ENCODE results near the gene UROD. TPM values are rescaled to one million over a fixed set of nuclear protein-coding genes. Genes with fewer than 3 reads are reported as not detected.
"Not testable (repeated sequence)": the region's sequence is repeated elsewhere in the genome, so short reads cannot be mapped to it uniquely, and the experiment has no call there.

UROD gene
- total RNA-seq (2012; rRNA removed): 130 and 155 TPM in 2 replicates

DNA sequence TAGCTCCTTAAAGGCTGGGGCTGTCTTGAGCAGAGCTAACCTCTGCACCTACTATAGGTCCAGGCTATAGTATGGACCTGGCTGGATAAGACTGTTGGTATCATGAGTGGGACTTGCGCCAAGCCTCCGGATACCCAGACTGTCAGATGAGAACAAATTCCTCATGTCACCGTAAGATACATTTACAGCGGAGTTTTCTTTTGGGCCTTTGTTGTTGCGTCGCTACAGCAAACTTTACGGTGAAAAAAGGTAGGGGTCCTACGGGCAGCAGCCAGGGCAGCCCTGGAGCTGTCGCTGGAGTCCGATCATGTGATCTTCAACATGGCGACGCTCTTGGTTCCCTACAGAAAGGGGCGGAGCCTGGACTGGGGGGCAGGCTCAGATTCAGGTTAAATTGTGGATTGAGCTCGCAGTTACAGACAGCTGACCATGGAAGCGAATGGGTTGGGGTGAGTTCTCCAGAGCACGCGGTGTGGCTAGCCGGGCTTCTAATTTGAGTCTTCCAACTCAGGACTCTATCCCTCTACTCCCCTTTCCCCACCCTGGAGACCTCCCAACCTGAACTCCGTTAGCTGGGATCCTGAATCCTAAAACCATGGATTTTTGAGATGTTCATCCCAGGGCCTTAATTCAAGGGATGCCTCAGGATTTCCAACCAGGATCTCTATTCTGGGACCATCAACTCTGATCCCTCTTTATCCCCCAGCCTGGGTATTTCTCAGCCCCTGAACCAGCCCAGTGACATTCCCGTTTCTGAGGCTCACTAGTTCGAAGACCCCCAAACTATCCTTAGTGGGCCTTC, at the start of gene UROD:
Gene UROD (plus strand): TSS at position 418 of the 802 bp plus-strand sequence. CDS start 12 bp downstream, at position 430.
- Histone ChIP-seq H3K4me1 (ENCODE audit: control insufficient read depth, insufficient read depth, low read length) (peaks cover 25% of the 10 kb centered on the region), H3K4me2 (ENCODE audit: low read length) (peak within 1 kb of the TSS; percentile 84), H3K9me3 (replicated peaks; ENCODE audit: low read length) (no peaks in the 10 kb centered on the region), H3K36me3 (ENCODE audit: insufficient read depth, low read length) (peaks cover 45% of the 10 kb centered on the region), H3K4me3 (ENCODE audit: low read length) (peak within 1 kb of the TSS; percentile 93), H3K27me3 (ENCODE audit: control insufficient read depth, insufficient read depth, low read length) (no peaks in the 10 kb centered on the region), H3K9ac (ENCODE audit: low read depth, low read length) (peak within 1 kb of the TSS; percentile 87)

DNA sequence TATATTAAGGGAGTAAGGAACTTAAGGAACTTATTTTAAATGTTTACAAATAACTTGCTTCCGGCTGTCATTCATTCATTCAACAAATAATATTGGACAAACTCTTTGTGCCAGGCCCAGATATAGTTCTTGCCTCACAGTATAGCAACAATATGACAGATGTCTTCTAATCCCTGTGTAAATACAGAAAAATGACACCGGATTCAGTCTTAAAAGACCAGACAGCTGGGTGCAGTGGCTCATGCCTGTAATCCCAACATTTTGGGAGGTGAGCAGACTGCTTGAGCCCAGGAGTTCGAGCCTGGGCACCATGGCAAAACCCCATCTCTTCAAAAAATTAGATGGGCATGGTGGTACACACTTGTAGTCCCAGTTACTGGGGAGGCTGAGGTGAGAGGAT, 49.3 kb upstream of the UROD start:
- H3K9me3 ChIP-seq (replicated peaks; ENCODE audit: low read length): no peaks in the 10 kb centered on the region
- no peak overlapping the region for H3K4me2 ChIP-seq (ENCODE audit: low read length)
- H3K27me3 ChIP-seq (ENCODE audit: control insufficient read depth, insufficient read depth, low read length): no peaks in the 10 kb centered on the region
- peaks cover 4% of the 10 kb centered on the region for H3K36me3 ChIP-seq (ENCODE audit: insufficient read depth, low read length)
- H3K4me1 ChIP-seq (ENCODE audit: control insufficient read depth, insufficient read depth, low read length): peaks cover 1% of the 10 kb centered on the region
- no peak overlapping the region for H3K9ac ChIP-seq (ENCODE audit: low read depth, low read length)
- H3K4me3 ChIP-seq (ENCODE audit: low read length): no peak overlapping the region

DNA sequence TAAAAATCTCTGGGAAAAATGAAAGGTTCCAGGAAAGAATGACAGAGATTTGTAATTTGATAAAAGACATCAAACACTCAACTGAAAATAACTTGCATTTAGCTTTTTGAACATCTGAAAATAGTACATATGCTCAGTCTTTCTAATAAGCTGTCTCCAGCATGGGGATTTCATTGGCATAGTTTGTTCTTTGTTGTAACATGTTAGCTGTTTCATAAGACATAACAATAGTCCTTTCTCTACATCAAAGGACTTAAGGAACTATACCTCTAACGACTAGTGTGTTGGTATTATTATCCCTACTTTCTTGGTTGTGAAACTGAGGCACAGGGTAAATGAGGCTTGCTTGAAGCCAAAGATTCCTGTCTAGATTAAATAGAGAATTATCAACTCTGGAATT, 47.7 kb upstream of the UROD start:
- Histone ChIP-seq H3K4me1 (ENCODE audit: control insufficient read depth, insufficient read depth, low read length) (peaks cover 7% of the 10 kb centered on the region), H3K9me3 (replicated peaks; ENCODE audit: low read length) (no peaks in the 10 kb centered on the region)

DNA sequence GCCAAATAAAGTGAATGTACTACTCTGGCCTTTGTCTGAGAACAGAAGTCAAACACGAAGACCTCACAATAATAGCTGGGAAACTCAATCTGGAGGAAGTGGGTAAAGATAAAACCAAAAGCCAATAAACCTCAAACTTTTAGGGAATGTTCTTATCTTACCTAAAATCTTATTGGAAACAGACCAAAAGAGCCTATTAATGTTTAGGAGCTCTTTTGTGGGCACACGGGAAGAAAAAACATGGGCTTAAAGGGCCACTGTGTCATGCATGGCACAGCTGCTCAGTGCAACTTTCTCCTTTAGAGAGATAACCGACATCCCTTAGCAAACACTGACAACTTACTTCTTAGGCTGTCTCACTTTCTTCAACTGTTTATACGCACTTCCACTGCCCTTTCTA, 41.7 kb upstream of the UROD start:
- Histone ChIP-seq H3K4me2 (ENCODE audit: low read length) (no peak overlapping the region), H3K36me3 (ENCODE audit: insufficient read depth, low read length) (peaks cover 12% of the 10 kb centered on the region), H3K9ac (ENCODE audit: low read depth, low read length) (no peak overlapping the region), H3K4me1 (ENCODE audit: control insufficient read depth, insufficient read depth, low read length) (peaks cover 18% of the 10 kb centered on the region), H3K4me3 (ENCODE audit: low read length) (no peak overlapping the region), H3K27me3 (ENCODE audit: control insufficient read depth, insufficient read depth, low read length) (no peaks in the 10 kb centered on the region), H3K9me3 (replicated peaks; ENCODE audit: low read length) (no peaks in the 10 kb centered on the region)

More for the DNA sequence above, 47.7 kb upstream of the UROD start:
- H3K4me3 ChIP-seq (ENCODE audit: low read length): no peak overlapping the region
- no peak overlapping the region for H3K4me2 ChIP-seq (ENCODE audit: low read length)
- H3K9ac ChIP-seq (ENCODE audit: low read depth, low read length): no peak overlapping the region
- no peaks in the 10 kb centered on the region for H3K27me3 ChIP-seq (ENCODE audit: control insufficient read depth, insufficient read depth, low read length)
- peaks cover 4% of the 10 kb centered on the region for H3K36me3 ChIP-seq (ENCODE audit: insufficient read depth, low read length)

DNA sequence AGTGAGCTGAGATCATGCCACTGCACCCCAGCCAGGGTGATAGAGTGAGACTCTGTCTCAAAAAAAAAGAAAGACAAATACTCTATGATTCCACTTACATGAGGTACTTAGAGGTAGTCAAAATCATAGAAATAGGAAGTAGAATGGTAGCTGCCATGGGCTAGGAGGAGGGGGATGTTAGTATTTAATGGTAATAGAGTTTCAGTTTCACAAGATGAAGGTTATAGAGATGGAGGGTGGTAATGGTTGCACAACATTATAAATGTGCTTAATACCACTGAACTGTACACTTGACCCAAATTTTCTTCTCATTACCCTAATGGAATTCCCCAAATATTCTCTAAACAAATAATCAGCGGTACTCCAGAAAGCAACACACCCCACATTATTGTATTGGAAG, 38.4 kb upstream of the UROD start:
- H3K4me1 ChIP-seq (ENCODE audit: control insufficient read depth, insufficient read depth, low read length): peaks cover 11% of the 10 kb centered on the region
- H3K27me3 ChIP-seq (ENCODE audit: control insufficient read depth, insufficient read depth, low read length): no peaks in the 10 kb centered on the region
- peaks cover 40% of the 10 kb centered on the region for H3K36me3 ChIP-seq (ENCODE audit: insufficient read depth, low read length)
- no peak overlapping the region for H3K4me3 ChIP-seq (ENCODE audit: low read length)
- no peak overlapping the region for H3K4me2 ChIP-seq (ENCODE audit: low read length)
- H3K9me3 ChIP-seq (replicated peaks; ENCODE audit: low read length): no peaks in the 10 kb centered on the region
- H3K9ac ChIP-seq (ENCODE audit: low read depth, low read length): no peak overlapping the region

DNA sequence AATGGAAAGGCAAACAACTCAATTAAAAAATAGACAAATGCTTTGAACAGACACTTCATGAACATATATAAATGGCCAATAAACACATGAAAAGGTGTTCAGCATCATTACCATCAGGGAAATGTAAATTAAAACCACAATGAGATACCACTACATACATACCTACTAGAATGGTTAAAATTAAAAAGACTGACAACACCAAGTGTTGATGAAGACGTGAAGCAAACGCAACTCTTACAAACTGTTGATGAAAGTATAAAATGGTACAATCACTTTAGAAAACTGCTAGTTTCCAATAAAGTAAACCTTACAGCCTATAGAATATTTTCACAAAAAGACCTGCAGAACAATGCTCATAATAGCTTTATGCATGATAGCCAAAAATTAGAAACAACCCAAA, 35.8 kb upstream of the UROD start:
- no peak overlapping the region for H3K4me2 ChIP-seq (ENCODE audit: low read length)
- H3K4me1 ChIP-seq (ENCODE audit: control insufficient read depth, insufficient read depth, low read length): no peaks in the 10 kb centered on the region
- H3K9ac ChIP-seq (ENCODE audit: low read depth, low read length): no peak overlapping the region
- H3K27me3 ChIP-seq (ENCODE audit: control insufficient read depth, insufficient read depth, low read length): no peaks in the 10 kb centered on the region
- peaks cover 51% of the 10 kb centered on the region for H3K36me3 ChIP-seq (ENCODE audit: insufficient read depth, low read length)
- no peak overlapping the region for H3K4me3 ChIP-seq (ENCODE audit: low read length)
- no peaks in the 10 kb centered on the region for H3K9me3 ChIP-seq (replicated peaks; ENCODE audit: low read length)

DNA sequence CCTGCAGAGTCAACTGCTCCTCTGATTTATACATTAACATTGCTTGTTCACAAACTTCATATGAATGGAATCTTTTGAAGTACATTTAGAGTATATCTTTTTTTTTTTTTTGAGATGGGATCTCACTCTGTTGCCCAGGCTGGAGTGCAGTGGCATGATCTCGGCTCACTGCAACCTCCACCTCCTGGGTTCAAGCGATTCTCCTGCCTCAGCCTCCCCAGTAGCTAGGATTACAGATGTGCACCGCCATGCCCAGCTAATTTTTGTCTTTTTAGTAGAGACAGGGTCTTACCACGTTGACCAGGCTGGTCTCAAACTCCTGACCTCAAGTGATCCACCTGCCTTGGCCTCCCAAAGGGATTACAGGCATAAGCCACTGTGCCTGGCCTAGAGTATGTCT, 34.7 kb upstream of the UROD start:
- peaks cover 48% of the 10 kb centered on the region for H3K36me3 ChIP-seq (ENCODE audit: insufficient read depth, low read length)
- H3K4me1 ChIP-seq (ENCODE audit: control insufficient read depth, insufficient read depth, low read length); H3K4me2 ChIP-seq (ENCODE audit: low read length); H3K27me3 ChIP-seq (ENCODE audit: control insufficient read depth, insufficient read depth, low read length); H3K9me3 ChIP-seq (replicated peaks; ENCODE audit: low read length); H3K9ac ChIP-seq (ENCODE audit: low read depth, low read length); H3K4me3 ChIP-seq (ENCODE audit: low read length): not testable (repeated sequence)

DNA sequence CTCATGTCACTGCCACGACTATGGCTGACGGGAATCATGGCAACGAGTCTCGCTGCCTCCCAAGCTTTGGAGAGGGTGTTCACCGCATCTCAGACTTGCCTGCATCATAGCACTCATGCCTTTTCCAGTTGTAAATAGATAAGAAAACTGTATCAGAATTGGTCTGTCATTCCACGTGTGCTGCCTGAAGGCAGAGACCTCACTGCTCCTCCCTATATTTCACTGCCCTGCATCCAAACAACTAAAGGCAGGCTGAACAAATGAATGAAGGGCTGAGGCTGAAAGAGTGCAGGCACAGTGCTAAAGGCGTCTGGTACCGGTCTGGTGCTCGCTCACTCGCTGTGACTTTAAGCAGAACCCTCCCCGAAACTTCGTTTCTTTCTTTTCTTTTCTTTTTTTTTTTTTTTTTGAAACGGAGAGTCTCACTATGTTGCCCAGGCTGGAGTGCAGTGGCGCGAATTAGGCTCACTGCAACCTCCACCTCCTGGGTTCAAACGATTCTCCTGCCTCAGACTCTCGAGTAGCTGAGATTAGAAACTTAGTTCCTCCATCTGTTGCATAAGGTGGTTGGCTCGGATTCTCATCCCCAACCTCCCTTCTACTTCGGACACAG, 26.2 kb upstream of the UROD start:
- Histone ChIP-seq H3K9me3 (replicated peaks; ENCODE audit: low read length) (no peaks in the 10 kb centered on the region), H3K27me3 (ENCODE audit: control insufficient read depth, insufficient read depth, low read length) (no peaks in the 10 kb centered on the region), H3K36me3 (ENCODE audit: insufficient read depth, low read length) (peaks cover 4% of the 10 kb centered on the region), H3K9ac (ENCODE audit: low read depth, low read length) (peak overlapping the region; percentile 82), H3K4me2 (ENCODE audit: low read length) (peak overlapping the region; percentile 97), H3K4me1 (ENCODE audit: control insufficient read depth, insufficient read depth, low read length) (peaks cover 12% of the 10 kb centered on the region), H3K4me3 (ENCODE audit: low read length) (peak overlapping the region; percentile 93)

DNA sequence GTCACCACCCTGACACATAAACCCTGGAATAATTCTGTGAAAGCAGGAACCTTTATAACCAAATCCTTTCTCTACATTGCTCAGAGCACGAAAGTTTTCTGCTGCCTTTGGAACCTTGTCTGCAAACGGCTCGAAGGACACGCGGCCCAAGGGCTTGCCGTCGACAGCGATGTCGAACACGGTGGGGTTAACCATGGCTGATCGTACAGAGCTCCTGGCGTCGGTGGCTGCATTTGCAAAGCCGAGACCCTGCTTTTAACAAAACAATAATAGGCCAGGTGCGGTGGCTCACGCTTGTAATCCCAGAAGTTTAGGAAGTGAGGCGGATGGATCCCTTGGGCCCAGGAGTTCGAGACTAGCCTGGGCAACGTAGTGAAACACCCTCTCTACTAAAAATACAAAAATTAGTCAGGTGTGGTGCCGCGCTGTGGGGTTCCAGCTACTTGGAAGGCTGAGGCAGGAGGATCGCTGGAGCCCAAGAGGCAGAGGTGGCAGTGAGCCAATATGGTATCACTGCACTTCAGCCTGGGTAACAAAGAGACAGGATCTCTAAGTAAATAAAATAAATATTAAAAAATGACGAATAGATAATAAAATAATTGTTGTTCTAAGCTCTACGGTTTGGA, 23.4 kb upstream of the UROD start:
- H3K36me3 ChIP-seq (ENCODE audit: insufficient read depth, low read length): no peaks in the 10 kb centered on the region
- no peak overlapping the region for H3K4me3 ChIP-seq (ENCODE audit: low read length)
- peaks cover 12% of the 10 kb centered on the region for H3K4me1 ChIP-seq (ENCODE audit: control insufficient read depth, insufficient read depth, low read length)
- H3K27me3 ChIP-seq (ENCODE audit: control insufficient read depth, insufficient read depth, low read length): no peaks in the 10 kb centered on the region
- no peaks in the 10 kb centered on the region for H3K9me3 ChIP-seq (replicated peaks; ENCODE audit: low read length)
- H3K9ac ChIP-seq (ENCODE audit: low read depth, low read length): no peak overlapping the region
- H3K4me2 ChIP-seq (ENCODE audit: low read length): no peak overlapping the region

DNA sequence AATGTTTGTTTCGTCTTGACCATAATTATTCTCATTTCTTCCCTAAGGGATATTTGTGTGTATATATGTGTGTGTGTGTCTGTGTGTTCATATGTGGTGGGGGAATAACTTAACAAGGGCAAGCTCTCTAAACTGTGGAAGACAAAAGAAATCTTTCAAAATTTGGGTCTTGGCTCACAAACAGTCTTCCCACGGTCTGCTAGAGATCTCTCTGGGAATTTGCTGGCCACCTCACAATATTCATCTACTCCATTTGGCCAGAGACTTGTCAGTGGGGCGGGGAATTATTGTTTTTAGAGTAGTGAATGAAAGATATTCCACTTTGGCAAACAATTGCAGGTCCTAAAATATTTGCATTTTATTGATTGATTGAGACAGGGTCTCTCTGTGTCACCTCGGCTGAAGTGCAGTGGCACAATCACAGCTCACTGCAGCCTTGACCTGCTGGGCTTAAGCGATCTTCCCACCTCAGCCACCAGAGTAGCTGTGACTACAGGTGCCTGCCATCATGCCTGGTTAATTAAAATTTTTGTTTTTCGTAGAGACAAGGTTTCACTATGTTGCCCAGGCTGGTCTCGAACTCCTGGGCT, 17.6 kb upstream of the UROD start:
- Histone ChIP-seq H3K36me3 (ENCODE audit: insufficient read depth, low read length) (no peaks in the 10 kb centered on the region), H3K4me1 (ENCODE audit: control insufficient read depth, insufficient read depth, low read length) (no peaks in the 10 kb centered on the region), H3K27me3 (ENCODE audit: control insufficient read depth, insufficient read depth, low read length) (no peaks in the 10 kb centered on the region), H3K9me3 (replicated peaks; ENCODE audit: low read length) (no peaks in the 10 kb centered on the region), H3K4me2 (ENCODE audit: low read length) (no peak overlapping the region), H3K4me3 (ENCODE audit: low read length) (no peak overlapping the region), H3K9ac (ENCODE audit: low read depth, low read length) (no peak overlapping the region)

DNA sequence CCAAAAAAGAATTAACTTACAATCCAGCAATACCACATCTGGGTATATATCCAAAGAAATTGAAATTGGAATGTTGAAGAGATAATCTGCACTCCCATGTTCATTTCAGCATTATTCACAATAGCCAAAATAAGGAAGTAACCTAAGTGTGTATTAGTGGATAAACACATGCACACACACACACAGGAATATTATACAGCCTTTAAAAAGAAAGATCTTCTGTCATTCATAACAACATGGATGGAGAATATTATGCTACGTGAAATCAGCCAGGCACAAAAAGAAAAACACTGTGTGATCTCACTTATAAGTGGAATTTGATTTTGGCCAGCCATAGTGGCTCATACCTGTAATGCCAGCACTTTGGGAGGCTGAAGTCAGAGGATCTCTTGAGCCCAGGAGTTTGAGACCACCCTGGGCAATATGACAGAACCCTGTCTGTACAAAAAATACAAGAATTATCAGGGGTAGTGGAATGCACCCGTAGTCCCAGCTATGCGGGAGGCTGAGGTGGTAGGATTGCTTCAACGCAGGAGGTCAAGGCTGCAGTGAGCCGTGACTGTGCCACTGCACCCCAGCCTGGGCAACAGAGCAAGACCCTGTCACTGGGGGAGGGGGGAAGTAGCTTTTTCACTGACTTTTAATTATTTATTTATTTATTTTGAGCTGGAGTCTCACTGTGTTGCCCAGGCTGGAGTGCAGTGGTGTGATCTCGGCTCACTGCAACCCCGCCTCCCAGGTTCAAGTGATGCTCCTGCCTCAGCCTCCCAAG, 16.4 kb upstream of the UROD start:
- Histone ChIP-seq H3K4me1 (ENCODE audit: control insufficient read depth, insufficient read depth, low read length) (no peaks in the 10 kb centered on the region), H3K9ac (ENCODE audit: low read depth, low read length) (no peak overlapping the region), H3K27me3 (ENCODE audit: control insufficient read depth, insufficient read depth, low read length) (no peaks in the 10 kb centered on the region), H3K4me3 (ENCODE audit: low read length) (no peak overlapping the region), H3K36me3 (ENCODE audit: insufficient read depth, low read length) (no peaks in the 10 kb centered on the region), H3K4me2 (ENCODE audit: low read length) (no peak overlapping the region), H3K9me3 (replicated peaks; ENCODE audit: low read length) (no peaks in the 10 kb centered on the region)
